ENCODE data around the gene CYBC1.

Gene CYBC1

GRCh38 chr17:82399041-82399441 is 51.5 kb downstream of the CYBC1 start:
- TF ChIP-seq CTCF (IDR thresholded peaks at IDR 0.05; ENCODE audit: borderline replicate concordance, control extremely low read depth, extremely low read depth, insufficient read depth, missing control alignments): no peak
- in situ Hi-C loops (cut with MboI; ENCODE audit: low sequenced_read_pairs, unreplicated experiment): no loop called here
- no peak for DNase-seq (ENCODE audit: low spot score)

DNA sequence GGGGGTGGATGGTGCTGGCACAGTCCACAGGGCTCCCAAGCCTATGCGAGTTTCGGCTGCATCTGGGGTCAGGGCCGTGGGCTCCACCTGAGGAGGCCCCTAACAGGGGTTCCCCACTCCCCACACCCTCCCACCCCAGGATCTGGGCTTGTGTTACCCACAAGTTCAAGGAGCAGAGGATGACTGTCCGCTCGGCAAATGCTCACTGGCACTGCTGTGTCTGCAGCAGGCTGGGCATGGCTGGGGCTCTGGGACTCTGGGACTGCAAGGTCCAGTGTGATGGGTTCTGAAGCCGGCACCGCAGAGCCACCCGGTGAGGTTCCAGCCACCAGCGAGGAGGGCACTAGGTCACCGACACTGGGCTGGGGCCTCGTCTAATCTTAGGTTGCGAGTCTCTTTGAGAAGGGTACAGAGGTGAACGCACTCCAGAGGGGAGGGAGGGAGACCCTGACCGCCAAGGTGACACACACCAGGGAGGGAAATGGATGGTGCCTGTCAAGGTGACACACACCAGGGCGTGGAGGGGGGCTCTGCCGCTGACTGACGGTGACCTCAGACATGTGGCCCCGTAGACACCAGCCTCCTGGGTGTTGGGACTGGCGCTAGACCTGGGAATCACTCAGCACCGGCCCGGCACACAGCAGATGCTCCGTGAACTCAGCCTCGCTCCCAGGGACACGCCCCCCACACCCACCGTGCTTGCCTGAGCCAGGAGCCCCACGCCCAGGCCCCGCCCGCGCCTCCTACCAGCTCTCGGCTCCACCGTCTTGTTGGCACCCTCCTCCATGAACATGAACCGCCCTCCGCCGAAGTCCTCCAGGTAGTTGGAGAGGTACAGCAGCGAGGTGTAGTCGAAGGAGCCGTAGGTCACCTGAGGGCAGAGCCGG is 52.9 kb downstream of the CYBC1 start:
- in situ Hi-C loops (cut with MboI; ENCODE audit: low sequenced_read_pairs, unreplicated experiment): no loop called here
- no peak for TF ChIP-seq CTCF (IDR thresholded peaks at IDR 0.05; ENCODE audit: borderline replicate concordance, control extremely low read depth, extremely low read depth, insufficient read depth, missing control alignments)
- no peak for DNase-seq (ENCODE audit: low spot score)

- no peak for DNase-seq (ENCODE audit: low spot score)
- TF ChIP-seq CTCF (IDR thresholded peaks at IDR 0.05; ENCODE audit: borderline replicate concordance, control extremely low read depth, extremely low read depth, insufficient read depth, missing control alignments): no peak
- in situ Hi-C loops (cut with MboI; ENCODE audit: low sequenced_read_pairs, unreplicated experiment): no loop called here
Measured at GRCh38 chr17:82396601-82397435, 53.7 kb downstream of the CYBC1 start.

DNA sequence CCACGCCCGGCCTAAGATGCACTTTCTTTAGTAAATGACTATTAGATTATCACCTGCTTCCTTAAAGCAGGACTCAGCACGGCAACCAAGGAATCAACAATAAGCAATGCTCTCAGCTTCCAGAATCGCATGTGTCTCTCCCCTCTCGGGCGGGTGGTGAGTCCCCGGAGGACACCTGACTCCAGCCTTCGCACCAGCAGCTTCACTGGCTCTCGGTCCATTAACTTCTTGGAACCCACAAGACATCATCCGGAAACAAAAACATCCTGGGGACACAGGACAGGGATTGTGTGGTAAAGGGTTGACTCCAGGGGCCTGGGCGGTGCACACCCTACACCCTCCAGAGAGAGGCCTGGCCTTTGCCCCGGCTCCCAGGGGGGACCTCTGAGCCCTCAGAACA is 56.3 kb downstream of the CYBC1 start:
- TF ChIP-seq CTCF (IDR thresholded peaks at IDR 0.05; ENCODE audit: borderline replicate concordance, control extremely low read depth, extremely low read depth, insufficient read depth, missing control alignments): no peak
- no peak for DNase-seq (ENCODE audit: low spot score)
- in situ Hi-C loops (cut with MboI; ENCODE audit: low sequenced_read_pairs, unreplicated experiment): no loop called here

DNA sequence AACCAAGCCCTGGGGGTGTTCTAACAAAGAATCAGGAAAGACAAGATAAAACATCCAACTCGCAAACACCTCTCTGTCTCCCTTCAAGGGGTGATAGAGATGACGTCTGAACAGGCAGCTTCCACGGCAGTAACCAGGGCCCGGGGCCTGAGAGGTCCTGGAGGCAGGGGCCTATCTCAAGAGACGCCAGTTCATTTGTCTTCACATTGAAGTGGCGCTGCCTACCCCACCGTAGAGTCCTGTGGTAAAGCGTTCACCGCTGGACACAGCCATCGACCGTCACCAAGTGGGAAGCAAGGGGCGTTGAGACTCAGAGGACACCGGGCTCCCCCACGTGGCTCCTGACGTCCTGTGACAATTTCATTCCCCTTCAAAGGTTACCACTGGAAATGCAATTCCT is 57.6 kb downstream of the CYBC1 start:
- DNase-seq (ENCODE audit: low spot score): no peak
- TF ChIP-seq CTCF (IDR thresholded peaks at IDR 0.05; ENCODE audit: borderline replicate concordance, control extremely low read depth, extremely low read depth, insufficient read depth, missing control alignments): no peak
- in situ Hi-C loops (cut with MboI; ENCODE audit: low sequenced_read_pairs, unreplicated experiment): no loop called here

All from GM13976 (cell line).